ENCODE measurements around the gene ZNF304. TPM values are rescaled to one million over a fixed set of nuclear protein-coding genes. Genes with fewer than 3 reads are reported as not detected.

The ZNF304 gene
- total and polyA plus RNA-seq, 9 of the 15 experiments (the other 6 are each of a cell fraction or from before 2014, with no cell fraction given), result 0.82 to 5.5 (median 3.6) TPM

- TF ChIP-seq USF2 (CRISPR knock-in tag; IDR thresholded peaks at IDR 0.05) (no peak), KHSRP (IDR thresholded peaks at IDR 0.05) (no peak), EGR1 (conservative IDR thresholded peaks at IDR 0.05) (no peak), ZNF584 (CRISPR knock-in tag; IDR thresholded peaks at IDR 0.05; ENCODE audit: low read depth) (no peak), TRIM24 (IDR thresholded peaks at IDR 0.05) (no peak), HDGF (IDR thresholded peaks at IDR 0.05) (no peak), KLF16 (IDR thresholded peaks at IDR 0.05) (no peak), SPI1 (IDR thresholded peaks at IDR 0.05; ENCODE audit: borderline replicate concordance, low read depth, low read length) (no peak), HIVEP1 (CRISPR knock-in tag; IDR thresholded peaks at IDR 0.05) (no peak), ZNF12 (CRISPR knock-in tag; IDR thresholded peaks at IDR 0.05) (no peak), ZNF507 (tag; conservative IDR thresholded peaks at IDR 0.05) (no peak), HMG20A (CRISPR knock-in tag; conservative IDR thresholded peaks at IDR 0.05) (no peak), ZNF655 (CRISPR knock-in tag; IDR thresholded peaks at IDR 0.05) (no peak), ZFP91 (CRISPR knock-in tag; IDR thresholded peaks at IDR 0.05) (no peak)
- TF ChIP-seq, protein P1, sequence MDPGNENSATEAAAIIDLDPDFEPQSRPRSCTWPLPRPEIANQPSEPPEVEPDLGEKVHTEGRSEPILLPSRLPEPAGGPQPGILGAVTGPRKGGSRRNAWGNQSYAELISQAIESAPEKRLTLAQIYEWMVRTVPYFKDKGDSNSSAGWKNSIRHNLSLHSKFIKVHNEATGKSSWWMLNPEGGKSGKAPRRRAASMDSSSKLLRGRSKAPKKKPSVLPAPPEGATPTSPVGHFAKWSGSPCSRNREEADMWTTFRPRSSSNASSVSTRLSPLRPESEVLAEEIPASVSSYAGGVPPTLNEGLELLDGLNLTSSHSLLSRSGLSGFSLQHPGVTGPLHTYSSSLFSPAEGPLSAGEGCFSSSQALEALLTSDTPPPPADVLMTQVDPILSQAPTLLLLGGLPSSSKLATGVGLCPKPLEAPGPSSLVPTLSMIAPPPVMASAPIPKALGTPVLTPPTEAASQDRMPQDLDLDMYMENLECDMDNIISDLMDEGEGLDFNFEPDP (CRISPR knock-in tag; IDR thresholded peaks at IDR 0.05), result no peak
Measured at GRCh38 chr19:57362419-57362818, 11.3 kb downstream of the ZNF304 start (continued).
